VCaP (cell line): Measurements from ENCODE around the gene SLC23A3.

Experiments
- H3K27ac ChIP-seq: fragments of 450-650 bp; 2 replicates; pipeline ENCODE4 v1.5.1; 2017
- CTCF ChIP-seq: fragments of 450-650 bp; conservative IDR thresholded peaks from 2 replicates; pipeline ENCODE4 v1.5.1; 2017; ENCODE audit warnings: mild to moderate bottlenecking, moderate library complexity

The SLC23A3 gene

DNA sequence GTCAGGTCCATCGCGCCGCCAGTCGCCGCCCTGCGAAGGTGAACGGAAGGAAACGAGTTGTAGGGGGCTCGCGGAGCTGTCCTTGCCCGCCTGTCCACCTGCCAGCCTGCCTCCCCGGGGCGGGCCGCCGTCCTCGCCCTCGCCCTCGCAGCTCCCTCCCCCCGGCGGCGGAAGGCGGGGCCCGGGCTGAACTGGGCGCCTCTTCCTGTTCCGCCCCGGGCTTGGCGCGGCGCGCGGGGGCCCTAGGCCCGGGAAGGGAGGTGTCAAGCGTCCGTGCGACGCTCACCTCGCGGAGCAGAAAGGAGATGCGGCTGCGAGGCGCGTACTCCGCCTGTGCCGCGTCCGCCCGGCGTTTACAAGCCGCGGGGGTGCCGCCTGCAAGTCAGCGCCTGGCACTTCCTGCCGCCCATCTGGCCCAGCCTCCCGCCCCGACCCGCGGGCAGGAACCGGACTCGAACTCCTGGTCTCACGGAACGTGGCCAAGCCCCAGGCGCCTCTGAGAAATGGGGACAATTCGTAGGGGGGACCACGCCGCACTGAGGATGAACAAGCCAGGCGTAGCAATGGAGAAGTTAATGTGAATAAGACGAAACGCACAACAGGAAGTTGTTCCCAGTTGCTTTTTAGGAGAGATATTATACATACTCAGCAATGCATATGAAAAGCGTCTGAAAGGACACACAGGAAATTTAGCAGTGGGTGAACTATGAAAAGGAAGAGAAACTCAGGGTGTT is 7.2 kb upstream of the SLC23A3 start, which contains the start of gene CNPPD1:
Gene CNPPD1, minus strand, starts transcription at position 108 of the 734 bp plus-strand sequence. Its CDS starts 97 bp downstream, at position 11.
- 0 out of 2 replicates have a peak, but pooled peaks have one; percentile 3 for TF ChIP-seq CTCF
- H3K27ac ChIP-seq = peak within 1 kb of the TSS; percentile 98

- 0 out of 2 replicates have a peak, but pooled peaks have one; percentile 5 for TF ChIP-seq CTCF
- peak overlapping the region; percentile 98 for H3K27ac ChIP-seq
These were observed 6.3 kb upstream of the SLC23A3 start for GRCh38 chr2:219175928-219176817.

GRCh38 chr2:219175486-219175885 is 5.7 kb upstream of the SLC23A3 start:
- H3K27ac ChIP-seq = peak overlapping the region; percentile 98
- no peak for TF ChIP-seq CTCF

DNA sequence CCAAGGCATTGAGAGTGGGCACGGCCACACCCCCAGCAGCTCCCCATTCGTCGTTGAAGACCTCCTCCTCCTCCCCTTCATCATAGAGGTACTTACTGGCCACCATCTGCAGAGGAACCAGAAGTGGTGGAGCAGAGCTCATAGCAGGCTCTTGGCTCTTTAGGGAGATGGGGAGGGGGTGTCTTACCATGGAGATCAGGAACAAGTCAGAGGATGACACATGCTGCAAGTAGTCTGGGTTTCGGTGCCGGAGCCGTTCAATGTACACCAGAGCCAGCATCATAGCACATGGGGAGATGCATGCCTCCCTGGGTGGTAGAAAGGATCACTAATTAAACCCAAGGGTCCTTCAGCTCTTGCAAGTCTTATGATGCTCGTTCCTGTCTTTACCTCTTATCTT is 5.0 kb upstream of the SLC23A3 start:
- TF ChIP-seq CTCF = no peak
- peak overlapping the region; percentile 98 for H3K27ac ChIP-seq

DNA sequence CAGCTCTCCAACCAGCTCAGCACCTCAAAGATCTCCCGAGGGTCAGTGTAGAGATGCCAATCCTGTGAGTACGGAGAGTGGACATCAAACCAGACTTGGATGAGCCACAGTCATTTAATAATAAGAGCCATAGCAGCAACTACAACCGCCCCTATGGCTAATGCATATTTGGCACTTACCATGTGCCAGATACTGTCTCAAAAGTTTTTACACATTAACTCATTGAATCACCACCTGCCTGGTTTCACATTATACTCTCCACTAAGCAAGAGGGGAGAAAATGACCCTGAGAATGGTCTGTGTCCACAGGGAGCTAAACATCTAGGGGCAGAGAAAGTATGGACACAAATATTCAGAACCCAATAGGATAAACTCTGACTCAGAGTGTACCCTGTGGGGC is 4.3 kb upstream of the SLC23A3 start:
- H3K27ac ChIP-seq = peak overlapping the region; percentile 98; the same call in 1 of the 2 replicates
- no peak for TF ChIP-seq CTCF

GRCh38 chr2:219173176-219173575 is 3.3 kb upstream of the SLC23A3 start:
- H3K27ac ChIP-seq = no peak overlapping the region; the same call in 1 of the 2 replicates
- no peak for TF ChIP-seq CTCF
